Left colon (tissue), 2 donors: Measurements from ENCODE around the gene GLDN. TPM values are rescaled to one million over a fixed set of nuclear protein-coding genes. Genes with fewer than 3 reads are reported as not detected.

Experiments used
- ATAC-seq: fragments of 200-7000 bp; cut with Tn5 transposase; one replicate; pipeline ENCODE4 v1.9.1; 2020; ENCODE audit warnings: mild to moderate bottlenecking, moderate library complexity
- DNase-seq, 2 donors: peaks; one replicate each; pipeline ENCODE4 v3.0.0-alpha.2; 2020
- intact Hi-C, 2 donors: fragments of 100-400 bp; cut with DNase I in 1 of 2; cut with micrococcal nuclease in 1 of 2; formaldehyde crosslinking; loops; one replicate each; pipeline versions ENCODE4 v1.11.2 to v1.14.0; 2022; cut with DNase I, micrococcal nuclease
- total RNA-seq, 2 donors: library from RNA; stranded (reverse); fragmentation: NEBNext Ultra II Directional; extraction: Animal tissue kit (Norgen Biotek cat#: 25700); gene quantifications; one replicate each; pipeline ENCODE4 v1.2.1, GENCODE V29; 2021
- donor health status: DM: no; HTN: no; CAD: no.
- donor health status: DM: yes; HTN: yes; CAD: no.

GLDN gene
- total RNA-seq, 2 donors from 2014 or later = 3.2 to 21.5 TPM

DNA sequence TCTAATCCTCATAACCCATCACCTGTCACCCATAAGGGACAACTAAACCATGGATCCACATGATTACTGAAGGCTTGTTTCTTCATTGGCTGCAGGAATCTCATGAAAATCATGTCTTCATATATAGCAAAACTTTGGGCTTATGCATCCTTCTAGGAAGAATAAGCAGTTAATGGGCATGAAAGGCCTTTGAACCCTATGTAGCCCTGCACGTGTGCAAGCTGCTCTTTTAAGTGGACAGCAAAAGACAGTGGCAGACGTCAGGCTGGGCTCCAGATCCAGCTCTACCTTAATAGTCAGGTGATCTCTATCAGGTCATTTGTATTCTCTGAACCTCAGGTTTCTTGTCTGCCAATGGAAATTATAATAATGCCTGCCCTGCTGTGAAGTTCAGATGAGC is 21.9 kb upstream of the GLDN start:
- DNase-seq (no peak), ATAC-seq (no peak)
- intact Hi-C loops = no loop called here

GRCh38 chr15:51320843-51321242 is 20.6 kb upstream of the GLDN start:
- DNase-seq = no peak
- no peak for ATAC-seq
- intact Hi-C loops = no loop called here

GRCh38 chr15:51321316-51321715 is 20.1 kb upstream of the GLDN start:
- ATAC-seq (no peak), DNase-seq (no peak)
- intact Hi-C loops = no loop called here

DNA sequence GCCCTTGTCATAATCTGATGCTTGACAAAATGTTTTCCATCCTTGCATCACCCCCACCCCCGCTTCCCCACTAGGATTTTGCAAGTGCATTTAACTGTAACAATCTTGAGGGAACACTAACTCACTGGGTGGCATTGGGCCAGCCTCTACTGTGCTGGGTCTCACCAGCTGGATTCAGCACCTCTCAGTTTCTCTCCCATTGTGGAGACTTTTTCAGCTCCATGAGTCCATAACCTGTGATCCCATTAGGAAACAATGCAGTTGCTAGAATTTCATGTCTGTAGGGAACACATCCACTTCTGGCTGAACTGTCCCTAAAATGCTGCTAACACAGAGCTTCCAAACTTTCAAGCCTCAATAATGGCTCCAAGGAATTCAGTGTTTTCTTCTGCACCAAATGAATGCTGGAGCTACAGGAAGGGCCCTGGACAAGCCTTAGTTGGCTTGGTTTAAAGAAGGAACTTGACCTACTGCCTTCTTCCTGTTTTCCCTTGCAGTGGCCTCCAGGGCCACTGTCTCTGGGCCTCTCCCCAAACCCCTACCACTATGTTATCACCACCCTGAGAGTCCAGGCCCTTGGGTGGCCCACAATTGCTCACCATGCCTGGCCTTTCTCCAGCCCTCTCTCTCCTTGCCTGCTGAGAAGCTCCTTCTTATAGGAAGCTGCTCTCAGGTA is 18.7 kb upstream of the GLDN start:
- ATAC-seq (no peak), DNase-seq (no peak)
- intact Hi-C loops = no loop called here

DNA sequence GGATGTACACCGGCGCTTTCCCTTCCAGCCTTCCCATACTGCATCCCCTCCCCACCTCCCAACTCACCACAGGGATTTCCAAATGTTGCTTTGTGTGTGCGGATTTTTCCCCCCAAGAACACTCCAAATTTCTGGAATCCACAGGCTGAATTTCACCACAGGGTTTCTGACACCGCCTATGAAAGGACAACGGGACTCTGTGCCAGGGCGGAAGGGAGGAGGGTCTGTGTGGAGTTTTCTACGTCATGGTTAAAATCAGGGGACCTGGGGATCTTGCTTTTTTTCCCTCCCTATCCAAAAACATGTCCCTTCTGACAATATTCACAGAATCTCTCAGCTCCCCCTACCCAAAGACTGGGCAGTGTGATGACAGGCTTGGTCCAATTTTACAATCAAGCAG is 17.7 kb upstream of the GLDN start:
- ATAC-seq = no peak
- DNase-seq = no peak
- intact Hi-C loops = no loop called here

DNA sequence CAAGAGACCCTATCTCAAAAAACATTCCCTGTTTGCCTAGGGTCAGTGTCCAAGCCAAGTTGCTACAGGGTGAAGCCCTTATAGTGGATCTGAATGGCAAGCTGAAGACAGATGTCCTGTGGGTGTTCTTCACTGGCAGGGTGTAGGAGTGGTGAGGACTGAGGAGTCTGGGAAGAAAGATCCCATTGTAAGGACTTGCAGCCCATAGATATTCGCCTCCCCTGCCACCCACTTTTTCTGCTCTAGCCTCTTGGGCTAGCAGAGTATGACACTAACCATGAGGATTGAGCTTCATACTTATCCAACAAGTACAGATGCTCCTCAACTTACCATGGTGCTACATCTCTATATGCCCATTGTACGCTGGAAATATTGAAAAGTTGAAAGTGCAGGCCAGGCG is 16.3 kb upstream of the GLDN start:
- intact Hi-C loops = no loop called here
- DNase-seq (no peak), ATAC-seq (no peak)

DNA sequence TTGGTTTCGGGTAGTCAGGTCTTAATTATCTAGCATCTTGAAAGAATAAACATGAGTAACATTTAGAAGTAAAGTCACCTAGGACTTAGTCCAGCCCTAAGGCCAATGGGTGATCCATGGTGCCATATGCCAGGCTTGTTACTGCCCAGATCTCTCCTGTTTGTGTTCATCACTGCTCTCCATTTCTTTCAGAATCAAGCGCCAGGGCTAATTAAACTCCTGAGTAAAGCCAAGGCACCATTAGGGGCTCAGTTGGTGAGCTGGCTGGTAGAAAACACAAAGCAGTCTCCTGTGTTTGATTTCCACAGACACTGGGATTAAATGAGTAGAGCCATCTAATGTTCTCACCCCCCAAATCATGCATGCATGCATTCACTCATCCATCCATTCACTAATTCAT is 14.4 kb upstream of the GLDN start:
- DNase-seq (no peak), ATAC-seq (no peak)
- intact Hi-C loops = no loop called here

DNA sequence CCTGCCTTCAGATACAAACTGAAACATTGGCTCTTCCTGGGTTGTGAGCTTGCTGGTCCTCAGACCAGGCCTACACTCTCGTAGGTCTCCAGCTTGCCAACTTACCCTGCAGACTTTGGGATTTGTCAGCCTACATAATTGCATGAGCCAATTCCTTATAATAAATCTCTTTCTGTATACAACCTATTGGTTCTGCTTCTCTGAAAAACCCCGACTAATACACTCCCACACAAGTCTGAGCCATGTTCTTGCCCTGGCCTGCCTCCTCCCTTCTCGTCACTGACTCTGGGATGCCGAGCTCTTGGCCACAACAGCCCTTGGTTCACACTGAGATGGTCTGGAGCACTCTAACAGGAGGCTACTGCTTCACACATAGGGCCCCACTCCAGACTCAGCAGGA is 12.5 kb upstream of the GLDN start:
- intact Hi-C loops = no loop called here
- no peak for ATAC-seq
- DNase-seq = no peak

- ATAC-seq (no peak), DNase-seq (no peak)
- intact Hi-C loops = no loop called here
Measured at GRCh38 chr15:51331141-51331540, 10.3 kb upstream of the GLDN start.

GRCh38 chr15:51332206-51333147 is 9.0 kb upstream of the GLDN start:
- intact Hi-C loops = no loop called here
- ATAC-seq (no peak), DNase-seq (no peak)

DNA sequence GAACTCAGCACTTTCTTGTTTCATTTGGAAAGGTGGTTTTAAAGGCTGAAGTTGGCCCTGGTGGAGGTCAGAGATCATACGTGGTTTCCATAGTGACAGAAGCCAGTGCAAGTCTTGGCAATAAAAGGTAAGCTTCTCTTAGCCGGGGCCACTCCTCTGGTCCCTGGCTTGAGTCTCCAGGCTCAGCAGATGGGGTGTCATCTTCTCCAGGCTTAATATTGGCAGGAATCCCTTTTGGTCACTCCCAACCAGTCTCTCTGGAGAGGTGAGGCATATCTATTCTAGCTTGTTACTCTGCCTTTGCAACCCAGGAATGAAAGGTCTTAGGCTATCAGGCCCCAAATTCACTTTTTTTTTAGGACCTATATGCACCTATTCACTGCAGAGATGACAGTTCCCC is 7.9 kb upstream of the GLDN start:
- DNase-seq = no peak
- intact Hi-C loops = no loop called here
- ATAC-seq = no peak

DNA sequence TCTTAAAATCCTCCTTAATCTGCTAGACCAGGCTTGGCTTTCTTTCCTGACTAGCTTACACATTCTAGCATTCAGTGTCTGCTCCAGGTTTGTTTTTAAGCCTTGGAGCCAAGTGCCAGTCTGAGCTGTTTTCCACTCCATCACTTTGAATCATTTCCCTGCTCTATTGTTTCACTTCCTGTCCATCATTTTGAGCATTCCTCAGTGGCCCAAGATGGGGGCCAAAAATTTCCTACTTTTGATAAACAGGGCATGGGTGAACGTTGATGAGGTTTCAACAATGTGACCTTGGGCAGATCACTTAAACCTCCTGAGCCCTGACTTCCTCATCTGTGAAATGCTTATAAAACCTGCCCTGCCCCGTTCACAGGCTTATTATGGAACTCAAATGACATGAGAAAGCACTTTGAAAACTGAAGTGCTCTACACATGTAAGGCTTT is 7.4 kb upstream of the GLDN start:
- intact Hi-C loops = no loop called here
- peak; percentile 23 to 49 for DNase-seq
- ATAC-seq = peak; percentile 83

DNA sequence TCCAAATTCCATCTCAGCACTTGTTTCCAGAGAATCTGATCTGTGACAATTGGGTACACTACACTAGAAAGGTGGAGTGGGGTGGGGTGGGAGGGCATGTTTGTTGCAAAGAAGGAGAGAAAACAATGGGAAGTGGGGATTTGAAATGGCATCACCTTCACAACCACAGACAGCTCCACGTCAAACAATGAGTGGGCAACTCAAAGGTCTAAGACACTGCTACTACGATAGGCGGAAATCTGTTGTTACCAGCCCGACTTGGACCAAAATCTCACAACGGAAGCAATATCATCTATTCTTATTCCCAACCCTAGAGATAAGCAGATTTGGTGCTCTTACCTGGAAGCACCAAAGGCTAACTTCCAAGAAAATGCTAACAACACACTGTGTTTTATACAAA is 6.4 kb upstream of the GLDN start:
- no peak for ATAC-seq
- intact Hi-C loops = no loop called here
- DNase-seq = no peak

GRCh38 chr15:51335538-51336410 is 5.7 kb upstream of the GLDN start:
- intact Hi-C loops = no loop called here
- DNase-seq (peak in 1 of 2 donors; percentile 46), ATAC-seq (peak; percentile 83)

- no peak for ATAC-seq
- no peak for DNase-seq
- intact Hi-C loops = no loop called here
Measured at GRCh38 chr15:51338496-51338895, 3.0 kb upstream of the GLDN start, which contains the start of gene CYP19A1. Gene CYP19A1 (minus strand): TSS chr15:51338596. CDS start chr15:51242912, 95,684 bp downstream.

GRCh38 chr15:51342227-51342999 is 958 bp downstream of the GLDN start:
- DNase-seq = no peak
- intact Hi-C loops = no loop called here
- ATAC-seq = peak; percentile 58

DNA sequence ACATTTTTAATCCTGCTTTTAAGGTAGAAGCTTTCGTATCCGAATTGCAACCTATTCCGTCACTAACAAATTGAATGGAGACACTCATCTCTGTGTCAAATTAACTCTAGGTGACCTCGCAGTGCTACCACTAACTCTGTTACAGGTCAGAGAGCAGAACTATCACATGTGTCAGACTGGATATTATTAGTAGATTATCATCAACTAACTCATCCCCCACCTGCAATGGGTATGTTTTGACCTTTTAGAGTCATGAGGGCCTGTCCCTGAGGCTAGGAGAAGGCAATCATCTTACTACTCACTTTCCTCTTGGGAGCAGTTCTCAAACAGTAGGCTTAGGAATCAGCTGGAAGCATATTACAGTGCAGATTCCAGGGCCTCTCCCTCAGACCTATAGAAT is 2.0 kb downstream of the GLDN start:
- ATAC-seq = no peak
- intact Hi-C loops = no loop called here
- no peak for DNase-seq

DNA sequence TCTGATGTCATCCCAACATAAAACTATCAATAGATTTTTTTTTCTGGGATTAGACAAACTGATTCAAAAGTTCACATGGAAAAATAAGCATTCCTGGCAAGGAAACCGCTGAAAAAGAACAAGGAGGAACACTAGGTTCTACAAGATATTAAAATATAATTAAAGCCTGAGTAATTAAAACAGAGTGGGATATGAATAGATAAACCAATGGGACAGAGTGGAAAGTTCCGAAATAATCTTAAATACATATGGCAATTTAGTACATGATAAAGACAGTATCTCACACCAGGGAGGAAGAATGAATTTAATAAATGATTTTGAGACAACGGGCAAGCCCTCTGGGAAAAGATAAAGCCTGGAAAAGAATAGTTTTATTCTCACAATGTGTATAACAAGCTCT is 4.7 kb downstream of the GLDN start:
- no peak for ATAC-seq
- DNase-seq = no peak
- intact Hi-C loops = no loop called here

DNA sequence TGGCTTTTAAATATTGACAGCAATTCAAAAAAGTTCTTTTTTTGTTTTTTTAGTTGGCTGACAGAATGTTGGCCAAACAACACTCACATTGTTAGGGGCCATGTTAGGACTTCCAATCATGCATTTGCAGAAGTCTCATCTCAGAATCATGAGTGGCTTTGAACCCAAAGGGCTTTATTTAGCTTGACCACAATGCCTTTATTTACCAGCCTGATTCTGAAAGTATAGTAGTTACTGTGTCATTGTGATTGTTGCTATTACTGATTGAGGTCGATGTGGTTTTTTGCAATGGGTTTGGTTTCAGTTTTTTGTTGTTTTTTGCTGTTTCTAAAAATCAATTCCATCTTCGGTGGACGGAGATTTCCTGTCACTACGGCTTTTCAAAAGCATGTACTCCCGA is 7.2 kb downstream of the GLDN start:
- intact Hi-C loops = no loop called here
- ATAC-seq = no peak

More for the DNA sequence above, 7.2 kb downstream of the GLDN start:
- no peak for DNase-seq
